GM23338 (cell line): ENCODE results near the gene CALML5.

ENCODE experiments used
- CREB1 ChIP-seq: fragments of 250-450 bp; sonication (Bioruptor Pico); IDR thresholded peaks from 2 replicates; pipeline ENCODE4 v1.5.0; 2020; ENCODE audit warnings: low read depth, mild to moderate bottlenecking, moderate library complexity
- CTCF ChIP-seq, 2 experiments: fragments of 200-600 bp in 1 of 2; sonication (generic) in 1 of 2; conservative IDR thresholded peaks; 2 replicates each; pipeline versions ENCODE4 v1.5.1 to v1.6.1; 2016 to 2017; ENCODE audit warnings: antibody characterized with exemption in 2 of 2, low read depth in 2 of 2, mild to moderate bottlenecking in 2 of 2, moderate library complexity in 1 of 2
- ETS1 ChIP-seq: IDR thresholded peaks from 2 replicates; pipeline ENCODE4 v1.6.1; 2016; ENCODE audit warnings: antibody characterized with exemption
- EZH2 ChIP-seq: fragments of 200-600 bp; sonication (generic); IDR thresholded peaks from one replicate; pipeline ENCODE4 v1.8.0; 2017; ENCODE audit warnings: antibody characterized with exemption, mild to moderate bottlenecking, low read depth; ENCODE audit not compliant: unreplicated experiment
- EZH2phosphoT487 ChIP-seq: fragments of 200-600 bp; sonication (generic); IDR thresholded peaks from one replicate; pipeline ENCODE4 v1.8.1; 2018; ENCODE audit warnings: antibody characterized with exemption; ENCODE audit not compliant: unreplicated experiment
- JUNB ChIP-seq: IDR thresholded peaks from one replicate; pipeline ENCODE4 v1.6.1; 2016; ENCODE audit warnings: antibody characterized with exemption; ENCODE audit not compliant: unreplicated experiment
- NANOG ChIP-seq: IDR thresholded peaks from 2 replicates; pipeline ENCODE4 v1.6.1; 2016; ENCODE audit warnings: antibody characterized with exemption, borderline replicate concordance
- POLR2AphosphoS5 ChIP-seq: IDR thresholded peaks from 2 replicates; pipeline ENCODE4 v1.6.1; 2016; ENCODE audit warnings: antibody characterized with exemption, low read depth
- REST ChIP-seq: IDR thresholded peaks from one replicate; pipeline ENCODE4 v1.6.1; 2018; ENCODE audit warnings: antibody characterized with exemption; ENCODE audit not compliant: unreplicated experiment
- ZNF114 ChIP-seq: fragments of 250-450 bp; sonication (Bioruptor Pico); IDR thresholded peaks from 2 replicates; pipeline ENCODE4 v1.5.0; 2020; ENCODE audit warnings: mild to moderate bottlenecking, moderate library complexity
- ZNF331 ChIP-seq: fragments of 250-450 bp; sonication (Bioruptor Pico); IDR thresholded peaks from 2 replicates; pipeline ENCODE4 v1.5.0; 2020; ENCODE audit warnings: low read depth, mild to moderate bottlenecking, moderate library complexity

GRCh38 chr10:5497289-5497688, 2.1 kb downstream of the CALML5 start:
- TF ChIP-seq CREB1 (CRISPR knock-in tag) (no peak), CTCF (conservative IDR thresholded peaks at IDR 0.05; ENCODE audit: low read depth in 2 of 2) (no peak), POLR2AphosphoS5 (no peak), EZH2phosphoT487 (no peak), ZNF114 (CRISPR knock-in tag) (no peak), JUNB (no peak), REST (no peak), EZH2 (no peak), NANOG (no peak), ETS1 (no peak), ZNF331 (no peak)
